Loucy (cell line): ENCODE data around the gene HSP90AB1.

Experiments used
- H2AFZ ChIP-seq: fragments of 200-600 bp; sonication (generic); 2 replicates; pipeline ENCODE4 v1.6.0; 2016; ENCODE audit warnings: antibody characterized with exemption, mild to moderate bottlenecking, low read length, moderate library complexity
- H3F3A ChIP-seq: fragments of 200-600 bp; 2 replicates; pipeline ENCODE4 v1.6.0; 2016; ENCODE audit warnings: antibody characterized with exemption, low read depth, mild to moderate bottlenecking
- H3K27me3 ChIP-seq: fragments of 200-600 bp; sonication (generic); 2 replicates; pipeline ENCODE4 v1.6.1; 2014; ENCODE audit warnings: low read length, mild to moderate bottlenecking; ENCODE audit not compliant: insufficient read depth, poor library complexity, severe bottlenecking
- H3K36me3 ChIP-seq: fragments of 200-600 bp; sonication (generic); 2 replicates; pipeline ENCODE4 v1.6.1; 2016; ENCODE audit warnings: low read length; ENCODE audit not compliant: insufficient read depth
- H3K4me1 ChIP-seq: fragments of 200-600 bp; sonication (generic); 2 replicates; pipeline ENCODE4 v1.5.1; 2014; ENCODE audit warnings: low read length, mild to moderate bottlenecking; ENCODE audit not compliant: insufficient read depth, poor library complexity, severe bottlenecking
- H3K4me2 ChIP-seq: fragments of 200-600 bp; sonication (generic); 2 replicates; pipeline ENCODE4 v1.6.0; 2014; ENCODE audit warnings: antibody characterized with exemption, low read length, low read depth, mild to moderate bottlenecking; ENCODE audit not compliant: poor library complexity, severe bottlenecking
- H3K4me3 ChIP-seq: fragments of 200-600 bp; sonication (generic); 2 replicates; pipeline ENCODE4 v1.5.1; 2014; ENCODE audit warnings: low read length, mild to moderate bottlenecking, mixed read lengths; ENCODE audit not compliant: poor library complexity, severe bottlenecking
- H3K79me2 ChIP-seq: fragments of 200-600 bp; sonication (generic); 2 replicates; pipeline ENCODE4 v1.6.1; 2014; ENCODE audit warnings: low read length; ENCODE audit not compliant: insufficient read depth
- H3K9ac ChIP-seq: fragments of 200-600 bp; sonication (generic); 2 replicates; pipeline ENCODE4 v1.6.0; 2014; ENCODE audit warnings: mild to moderate bottlenecking, low read depth, low read length, moderate library complexity; ENCODE audit not compliant: poor library complexity, severe bottlenecking
- H3K9me2 ChIP-seq: fragments of 200-600 bp; sonication (generic); replicated peaks from 2 replicates; pipeline ENCODE4 v1.6.1; 2016; ENCODE audit warnings: low read depth, low read length, mixed read lengths
- H3K9me3 ChIP-seq: fragments of 200-600 bp; sonication (generic); 2 replicates; pipeline ENCODE4 v1.6.1; 2014; ENCODE audit warnings: mild to moderate bottlenecking, antibody characterized with exemption, low read length, low read depth; ENCODE audit not compliant: insufficient read depth
- H4K20me1 ChIP-seq: fragments of 200-600 bp; sonication (generic); 2 replicates; pipeline ENCODE4 v1.6.0; 2014; ENCODE audit warnings: antibody characterized with exemption, low read length, mild to moderate bottlenecking; ENCODE audit not compliant: insufficient read depth, poor library complexity, severe bottlenecking
- EZH2phosphoT487 ChIP-seq: fragments of 200-600 bp; IDR thresholded peaks from 2 replicates; pipeline ENCODE4 v1.6.1; 2018; ENCODE audit warnings: antibody characterized with exemption, mild to moderate bottlenecking, moderate library complexity, borderline replicate concordance
- TF ChIP-seq, protein P1 (sequence below): fragments of 200-600 bp; sonication (generic); conservative IDR thresholded peaks from 2 replicates; pipeline ENCODE4 v1.5.1; 2014; ENCODE audit warnings: mild to moderate bottlenecking, antibody characterized with exemption, low read length

Gene HSP90AB1

DNA sequence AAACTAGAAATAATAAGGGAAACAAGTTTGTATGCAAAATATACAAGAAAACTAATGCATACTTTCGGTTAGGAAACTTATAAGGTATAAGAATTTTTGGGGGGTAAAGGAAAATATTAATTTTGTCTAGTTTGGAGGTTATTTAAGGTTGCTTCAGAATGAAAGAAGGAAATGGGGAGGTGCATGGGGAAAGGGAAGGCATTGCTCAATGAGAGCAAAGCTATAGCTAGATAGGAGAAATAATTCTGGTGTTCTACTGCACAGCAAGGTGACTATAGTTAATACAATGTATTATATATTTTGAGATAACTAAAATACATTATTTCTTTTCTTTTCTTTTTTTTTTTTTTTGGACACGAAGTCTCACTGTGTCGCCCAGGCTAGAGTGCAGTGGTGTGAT, 35.6 kb upstream of the HSP90AB1 start:
- H3K9me3 ChIP-seq: no peaks in the 10 kb centered on the region
- H3K4me3 ChIP-seq: no peak overlapping the region
- no peaks in the 10 kb centered on the region for H3F3A ChIP-seq
- no peaks in the 10 kb centered on the region for H3K9me2 ChIP-seq
- H3K4me2 ChIP-seq: no peak overlapping the region
- no peaks in the 10 kb centered on the region for H3K79me2 ChIP-seq
- H3K36me3 ChIP-seq: no peaks in the 10 kb centered on the region
- TF ChIP-seq EZH2phosphoT487: no peak
- TF ChIP-seq, protein P1, sequence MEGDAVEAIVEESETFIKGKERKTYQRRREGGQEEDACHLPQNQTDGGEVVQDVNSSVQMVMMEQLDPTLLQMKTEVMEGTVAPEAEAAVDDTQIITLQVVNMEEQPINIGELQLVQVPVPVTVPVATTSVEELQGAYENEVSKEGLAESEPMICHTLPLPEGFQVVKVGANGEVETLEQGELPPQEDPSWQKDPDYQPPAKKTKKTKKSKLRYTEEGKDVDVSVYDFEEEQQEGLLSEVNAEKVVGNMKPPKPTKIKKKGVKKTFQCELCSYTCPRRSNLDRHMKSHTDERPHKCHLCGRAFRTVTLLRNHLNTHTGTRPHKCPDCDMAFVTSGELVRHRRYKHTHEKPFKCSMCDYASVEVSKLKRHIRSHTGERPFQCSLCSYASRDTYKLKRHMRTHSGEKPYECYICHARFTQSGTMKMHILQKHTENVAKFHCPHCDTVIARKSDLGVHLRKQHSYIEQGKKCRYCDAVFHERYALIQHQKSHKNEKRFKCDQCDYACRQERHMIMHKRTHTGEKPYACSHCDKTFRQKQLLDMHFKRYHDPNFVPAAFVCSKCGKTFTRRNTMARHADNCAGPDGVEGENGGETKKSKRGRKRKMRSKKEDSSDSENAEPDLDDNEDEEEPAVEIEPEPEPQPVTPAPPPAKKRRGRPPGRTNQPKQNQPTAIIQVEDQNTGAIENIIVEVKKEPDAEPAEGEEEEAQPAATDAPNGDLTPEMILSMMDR: no peak
- H4K20me1 ChIP-seq: no peaks in the 10 kb centered on the region
- no peak overlapping the region for H3K9ac ChIP-seq
- H3K27me3 ChIP-seq: no peaks in the 10 kb centered on the region
- H3K4me1 ChIP-seq: no peaks in the 10 kb centered on the region
- H2AFZ ChIP-seq: no peak overlapping the region

DNA sequence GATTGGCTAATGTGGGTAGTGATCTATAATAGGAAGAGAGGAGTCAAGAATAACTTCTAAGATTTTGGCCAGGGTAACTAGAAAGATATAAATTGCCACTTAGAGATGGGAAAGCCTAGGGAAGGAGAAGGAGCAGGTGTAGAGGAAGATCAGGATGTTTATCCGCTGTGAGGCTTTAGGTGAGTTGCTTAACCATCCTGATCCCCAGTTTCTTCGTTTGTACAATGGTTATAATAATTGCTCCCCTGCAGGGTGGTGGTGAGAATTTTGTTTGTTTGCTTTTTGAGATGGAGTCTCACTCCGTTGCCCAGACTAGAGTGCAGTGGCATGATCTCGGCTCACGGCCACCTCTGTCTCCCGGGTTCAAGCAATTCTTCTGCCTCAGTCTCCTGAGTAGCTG, 32.6 kb upstream of the HSP90AB1 start:
- no peak overlapping the region for H3K9ac ChIP-seq
- H3K27me3 ChIP-seq: no peaks in the 10 kb centered on the region
- peaks cover 19% of the 10 kb centered on the region for H3K4me1 ChIP-seq
- no peak overlapping the region for H3K4me2 ChIP-seq
- H3K9me3 ChIP-seq: no peaks in the 10 kb centered on the region
- no peaks in the 10 kb centered on the region for H3K79me2 ChIP-seq
- H3K36me3 ChIP-seq: no peaks in the 10 kb centered on the region
- H3K4me3 ChIP-seq: no peak overlapping the region
- no peak overlapping the region for H2AFZ ChIP-seq
- no peak for TF ChIP-seq EZH2phosphoT487
- TF ChIP-seq, protein P1: no peak
- H3K9me2 ChIP-seq: no peaks in the 10 kb centered on the region
- H4K20me1 ChIP-seq: no peaks in the 10 kb centered on the region
- H3F3A ChIP-seq: no peaks in the 10 kb centered on the region

DNA sequence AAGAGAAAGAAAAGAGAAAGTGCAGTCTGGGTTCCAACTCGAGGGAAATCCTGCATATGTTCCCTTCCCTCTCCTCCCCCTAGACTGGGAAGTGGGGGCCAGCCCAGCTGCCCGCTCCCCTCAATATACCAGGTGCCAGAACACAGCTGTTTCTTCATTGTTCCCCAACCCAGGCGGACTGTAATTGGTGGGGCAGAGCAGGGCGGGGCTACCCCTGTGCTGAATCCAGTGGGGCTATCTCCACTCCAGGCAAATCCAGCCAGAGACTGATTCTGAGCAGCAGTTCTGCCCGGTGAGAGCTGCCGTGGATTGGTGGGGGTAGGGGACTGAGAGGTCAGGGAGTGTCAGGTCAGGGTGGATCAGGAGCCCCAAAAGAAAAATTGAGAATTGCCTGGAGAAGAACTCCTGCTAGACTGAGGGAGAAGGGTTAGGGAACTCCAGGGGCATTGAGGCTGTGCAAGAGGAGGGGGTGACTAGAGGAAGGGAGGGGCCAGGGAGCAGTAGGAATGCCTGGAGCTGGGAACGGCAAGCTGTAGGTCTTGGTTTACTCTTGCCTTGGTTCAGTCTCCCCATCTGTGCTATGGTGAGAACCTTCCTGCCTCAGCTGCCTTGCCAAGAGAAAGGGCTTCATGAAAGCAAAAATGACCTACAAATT, 30.1 kb upstream of the HSP90AB1 start, which contains the start of gene MYMX:
TSS of gene MYMX (plus strand) at position 250 of the 655 bp plus-strand sequence. CDS start 546 bp downstream, outside the sequence.
- no peak within 1 kb of the TSS for H3K4me2 ChIP-seq
- H3K9me3 ChIP-seq: no peaks in the 10 kb centered on the region
- H3K9ac ChIP-seq: no peak within 1 kb of the TSS
- H3K79me2 ChIP-seq: no peaks in the 10 kb centered on the region
- peaks cover 3% of the 10 kb centered on the region; the same call in 1 of the 2 replicates for H3F3A ChIP-seq
- TF ChIP-seq, protein P1: no peak
- no peak for TF ChIP-seq EZH2phosphoT487
- H2AFZ ChIP-seq: no peak within 1 kb of the TSS
- H3K9me2 ChIP-seq: no peaks in the 10 kb centered on the region
- no peaks in the 10 kb centered on the region for H4K20me1 ChIP-seq
- no peaks in the 10 kb centered on the region for H3K27me3 ChIP-seq
- H3K4me3 ChIP-seq: no peak within 1 kb of the TSS
- H3K4me1 ChIP-seq: peaks cover 27% of the 10 kb centered on the region
- no peaks in the 10 kb centered on the region for H3K36me3 ChIP-seq
